Ishikawa (cell line): Measurements from ENCODE around the gene OSTF1.
A peak's percentile ranks its signal among the peaks of the same experiment; 100 is the strongest.

ENCODE experiments used
- CEBPB ChIP-seq: IDR thresholded peaks from 2 replicates; pipeline ENCODE4 v1.6.1; 2012
- CREB1 ChIP-seq: IDR thresholded peaks from 2 replicates; pipeline ENCODE4 v1.6.1; 2012; ENCODE audit warnings: low read depth
- EGR1 ChIP-seq: IDR thresholded peaks from 2 replicates; pipeline ENCODE4 v1.6.1; 2012
- EP300 ChIP-seq: IDR thresholded peaks from 2 replicates; pipeline ENCODE4 v1.6.1; 2012; ENCODE audit warnings: borderline replicate concordance
- FOXM1 ChIP-seq: IDR thresholded peaks from 2 replicates; pipeline ENCODE4 v1.6.1; 2012; ENCODE audit warnings: low read depth, borderline replicate concordance
- MAX ChIP-seq: IDR thresholded peaks from 2 replicates; pipeline ENCODE4 v1.6.1; 2012
- NFIC ChIP-seq: IDR thresholded peaks from 2 replicates; pipeline ENCODE4 v1.6.1; 2012
- RAD21 ChIP-seq: IDR thresholded peaks from 2 replicates; pipeline ENCODE4 v1.6.1; 2012; ENCODE audit warnings: low read depth
- REST ChIP-seq: IDR thresholded peaks from 2 replicates; pipeline ENCODE4 v1.6.1; 2012; ENCODE audit warnings: low read depth, mild to moderate bottlenecking
- TAF1 ChIP-seq: IDR thresholded peaks from 2 replicates; pipeline ENCODE4 v1.6.1; 2012; ENCODE audit warnings: low read depth, mild to moderate bottlenecking
- TCF12 ChIP-seq: IDR thresholded peaks from 2 replicates; pipeline ENCODE4 v1.6.1; 2012; ENCODE audit warnings: low read depth
- TEAD4 ChIP-seq: IDR thresholded peaks from 2 replicates; pipeline ENCODE4 v1.6.1; 2012
- USF1 ChIP-seq: IDR thresholded peaks from 2 replicates; pipeline ENCODE4 v1.6.1; 2012
- YY1 ChIP-seq: IDR thresholded peaks from 2 replicates; pipeline ENCODE4 v1.6.1; 2012; ENCODE audit warnings: low read depth
- ZBTB7A ChIP-seq: IDR thresholded peaks from 2 replicates; pipeline ENCODE4 v1.6.1; 2012; ENCODE audit warnings: low read depth

The OSTF1 gene

GRCh38 chr9:75085640-75086039 is 2.7 kb upstream of the OSTF1 start:
- TF ChIP-seq USF1: no peak
- TF ChIP-seq MAX: no peak
- TF ChIP-seq TCF12: no peak
- TF ChIP-seq YY1: no peak
- TF ChIP-seq NFIC: no peak

GRCh38 chr9:75086541-75087288 is 1.6 kb upstream of the OSTF1 start:
- TF ChIP-seq YY1: no peak
- no peak for TF ChIP-seq NFIC
- TF ChIP-seq CEBPB: no peak
- no peak for TF ChIP-seq ZBTB7A
- TF ChIP-seq FOXM1: no peak
- TF ChIP-seq RAD21: no peak

- TF ChIP-seq FOXM1: no peak
- TF ChIP-seq TEAD4: no peak
- TF ChIP-seq ZBTB7A: no peak
- no peak for TF ChIP-seq NFIC
- no peak for TF ChIP-seq TAF1
- no peak for TF ChIP-seq EGR1
- TF ChIP-seq CREB1: no peak
- TF ChIP-seq EP300: no peak; the same call in 1 of the 2 replicates
- TF ChIP-seq RAD21: no peak
- TF ChIP-seq YY1: no peak
- no peak for TF ChIP-seq MAX
- no peak for TF ChIP-seq REST
- no peak for TF ChIP-seq USF1
These were observed 958 bp upstream of the OSTF1 start for GRCh38 chr9:75087289-75087823.

- TF ChIP-seq ZBTB7A (no peak), TCF12 (peak; percentile 17; the same call in 1 of the 2 replicates), NFIC (peak; percentile 43; the same call in 1 of the 2 replicates)
These were observed 495 bp downstream of the OSTF1 start for GRCh38 chr9:75088646-75089372.

GRCh38 chr9:75089373-75089766 is 1.1 kb downstream of the OSTF1 start:
- TF ChIP-seq MAX: no peak
- no peak for TF ChIP-seq CREB1
- no peak for TF ChIP-seq FOXM1
- TF ChIP-seq USF1: no peak
- TF ChIP-seq ZBTB7A: no peak
- no peak for TF ChIP-seq CEBPB
- TF ChIP-seq YY1: no peak
- TF ChIP-seq NFIC: no peak
- TF ChIP-seq EP300: no peak
- TF ChIP-seq RAD21: no peak
- TF ChIP-seq TCF12: no peak
- TF ChIP-seq EGR1: no peak

GRCh38 chr9:75090579-75090978 is 2.3 kb downstream of the OSTF1 start:
- no peak for TF ChIP-seq USF1

- no peak for TF ChIP-seq RAD21
- no peak for TF ChIP-seq NFIC
- TF ChIP-seq REST: no peak
- TF ChIP-seq EGR1: no peak
- no peak for TF ChIP-seq MAX
- no peak for TF ChIP-seq FOXM1
- no peak for TF ChIP-seq ZBTB7A
- TF ChIP-seq USF1: no peak
- TF ChIP-seq TEAD4: no peak
- TF ChIP-seq CREB1: no peak
- TF ChIP-seq CEBPB: no peak
- TF ChIP-seq TAF1: no peak
- no peak for TF ChIP-seq EP300
- TF ChIP-seq TCF12: no peak
- no peak for TF ChIP-seq YY1
These were observed 4.5 kb downstream of the OSTF1 start for GRCh38 chr9:75092766-75093165.
